Measurements from ENCODE around the gene DCHS2. TPM values are rescaled to one million over a fixed set of nuclear protein-coding genes. Genes with fewer than 3 reads are reported as not detected.

Gene DCHS2
- total RNA-seq, 4 donors from 2014 or later, result under 0.01 TPM; not detected in 3

DNA sequence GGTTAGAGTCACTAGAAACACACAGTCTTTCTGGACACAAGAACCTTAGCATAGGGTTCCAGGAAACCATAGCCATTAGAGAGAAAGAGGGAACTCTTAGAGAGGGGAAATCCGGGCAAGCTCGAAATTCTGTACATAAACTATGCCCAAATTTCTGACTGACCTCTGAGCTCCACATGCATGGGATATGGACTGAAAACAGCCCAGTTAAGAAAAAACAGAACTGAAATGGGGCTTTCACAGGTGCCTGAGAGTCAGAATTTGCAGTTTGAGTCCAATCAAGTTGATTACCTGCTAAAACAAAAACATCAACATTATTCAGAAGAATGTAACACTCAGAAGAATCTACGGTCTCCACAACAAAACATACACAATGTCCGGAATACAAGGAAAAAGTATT lies 13.1 kb downstream of the DCHS2 start:
- Histone ChIP-seq H3K27ac (no peak overlapping the region), H3K27me3 (no peaks in the 10 kb centered on the region), H3K4me1 (no peaks in the 10 kb centered on the region), H3K4me3 (no peak overlapping the region), H3K36me3 (no peaks in the 10 kb centered on the region), H3K9me3 (no peaks in the 10 kb centered on the region)
- TF ChIP-seq, protein P1, sequence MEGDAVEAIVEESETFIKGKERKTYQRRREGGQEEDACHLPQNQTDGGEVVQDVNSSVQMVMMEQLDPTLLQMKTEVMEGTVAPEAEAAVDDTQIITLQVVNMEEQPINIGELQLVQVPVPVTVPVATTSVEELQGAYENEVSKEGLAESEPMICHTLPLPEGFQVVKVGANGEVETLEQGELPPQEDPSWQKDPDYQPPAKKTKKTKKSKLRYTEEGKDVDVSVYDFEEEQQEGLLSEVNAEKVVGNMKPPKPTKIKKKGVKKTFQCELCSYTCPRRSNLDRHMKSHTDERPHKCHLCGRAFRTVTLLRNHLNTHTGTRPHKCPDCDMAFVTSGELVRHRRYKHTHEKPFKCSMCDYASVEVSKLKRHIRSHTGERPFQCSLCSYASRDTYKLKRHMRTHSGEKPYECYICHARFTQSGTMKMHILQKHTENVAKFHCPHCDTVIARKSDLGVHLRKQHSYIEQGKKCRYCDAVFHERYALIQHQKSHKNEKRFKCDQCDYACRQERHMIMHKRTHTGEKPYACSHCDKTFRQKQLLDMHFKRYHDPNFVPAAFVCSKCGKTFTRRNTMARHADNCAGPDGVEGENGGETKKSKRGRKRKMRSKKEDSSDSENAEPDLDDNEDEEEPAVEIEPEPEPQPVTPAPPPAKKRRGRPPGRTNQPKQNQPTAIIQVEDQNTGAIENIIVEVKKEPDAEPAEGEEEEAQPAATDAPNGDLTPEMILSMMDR (IDR thresholded peaks at IDR 0.05), result no peak
- no peak for TF ChIP-seq EP300 (IDR thresholded peaks at IDR 0.05)
- no peak for TF ChIP-seq POLR2A (IDR thresholded peaks at IDR 0.05)
- WGBS, 2 donors, result 92 to 93% methylated on average over 4 of the region's 4 CpGs
- no peak for DNase-seq (ENCODE audit: low spot score in 2 of 2)

DNA sequence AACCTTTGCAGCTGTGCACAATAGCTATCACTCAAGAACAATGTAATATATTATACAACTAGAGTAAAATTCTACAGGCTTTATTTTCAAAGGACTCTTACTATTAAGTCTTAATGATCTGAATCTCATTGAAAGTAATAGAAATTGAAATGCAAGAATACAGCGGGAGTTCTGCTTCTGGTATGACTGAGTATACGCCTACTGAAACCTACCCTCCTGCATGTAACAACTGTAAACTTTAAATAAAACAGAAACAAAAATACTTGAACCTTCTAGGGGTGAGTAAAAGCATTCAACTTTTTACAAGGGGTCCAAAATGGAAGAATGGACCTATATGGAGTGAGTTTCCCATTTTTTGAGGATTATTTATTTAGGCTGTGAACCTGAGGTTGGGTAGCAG lies 13.5 kb downstream of the DCHS2 start:
- Histone ChIP-seq H3K9me3 (no peaks in the 10 kb centered on the region), H3K4me3 (no peak overlapping the region), H3K36me3 (no peaks in the 10 kb centered on the region), H3K27ac (no peak overlapping the region), H3K27me3 (no peaks in the 10 kb centered on the region), H3K4me1 (no peaks in the 10 kb centered on the region)
- TF ChIP-seq POLR2A (IDR thresholded peaks at IDR 0.05) (no peak), EP300 (IDR thresholded peaks at IDR 0.05) (no peak)
- TF ChIP-seq, protein P1 (IDR thresholded peaks at IDR 0.05), result no peak
- no peak for DNase-seq (ENCODE audit: low spot score in 2 of 2)
- 85 to 90% methylated on average over 2 of the region's 2 CpGs for WGBS, 2 donors

DNA sequence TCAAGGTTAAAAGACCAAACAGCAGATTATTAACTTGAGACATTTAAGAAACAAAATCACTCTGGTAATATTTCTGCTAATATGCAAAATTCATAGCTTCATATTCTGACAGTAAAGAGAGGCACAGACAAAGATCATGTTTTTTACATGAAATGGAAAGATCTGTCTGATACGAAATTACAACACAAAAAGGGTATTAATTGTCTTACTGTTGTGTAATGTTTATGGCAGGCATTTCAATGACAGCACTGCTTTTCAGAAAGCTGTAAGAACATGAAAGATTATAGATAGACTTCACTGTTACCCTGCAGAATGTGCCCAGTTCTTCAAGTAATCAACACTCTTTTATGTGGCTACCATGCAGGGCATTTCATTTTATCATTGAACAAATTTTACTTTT lies 15.4 kb downstream of the DCHS2 start:
- Histone ChIP-seq H3K36me3 (no peaks in the 10 kb centered on the region), H3K4me1 (no peaks in the 10 kb centered on the region), H3K27ac (no peak overlapping the region), H3K9me3 (no peaks in the 10 kb centered on the region), H3K27me3 (no peaks in the 10 kb centered on the region), H3K4me3 (no peak overlapping the region)
- 34 to 36% methylated on average over 1 of the region's 1 CpG for WGBS, 2 donors
- no peak for DNase-seq (ENCODE audit: low spot score in 2 of 2)
- TF ChIP-seq EP300 (IDR thresholded peaks at IDR 0.05) (no peak), POLR2A (IDR thresholded peaks at IDR 0.05) (no peak)
- TF ChIP-seq, protein P1 (IDR thresholded peaks at IDR 0.05), result no peak

DNA sequence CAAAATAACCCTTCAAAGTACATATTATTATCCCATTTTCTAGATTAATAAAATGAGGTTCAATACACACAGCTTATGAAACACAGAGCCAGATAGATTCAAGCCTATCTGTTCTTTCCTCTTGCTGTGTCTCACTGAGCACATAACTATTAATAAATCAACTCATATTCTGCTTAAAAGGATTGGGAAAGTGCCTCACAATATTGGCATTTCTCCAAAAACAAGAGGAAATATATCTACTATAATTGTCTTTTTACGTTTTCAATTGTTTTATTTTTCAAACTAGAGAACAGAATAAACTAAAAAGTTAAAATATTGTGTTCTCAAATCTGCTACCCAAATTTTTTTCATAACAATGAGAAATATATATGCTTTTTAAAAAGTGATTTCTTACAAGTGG lies 15.8 kb downstream of the DCHS2 start:
- Histone ChIP-seq H3K4me3 (no peak overlapping the region), H3K4me1 (no peaks in the 10 kb centered on the region), H3K9me3 (no peaks in the 10 kb centered on the region), H3K27me3 (no peaks in the 10 kb centered on the region), H3K36me3 (no peaks in the 10 kb centered on the region), H3K27ac (no peak overlapping the region)
- WGBS, 2 donors, result 16% methylated on average over 1 of the region's 1 CpG
- TF ChIP-seq POLR2A (IDR thresholded peaks at IDR 0.05), result no peak
- no peak for TF ChIP-seq EP300 (IDR thresholded peaks at IDR 0.05)
- TF ChIP-seq, protein P1 (IDR thresholded peaks at IDR 0.05), result no peak
- DNase-seq (ENCODE audit: low spot score in 2 of 2), result no peak

DNA sequence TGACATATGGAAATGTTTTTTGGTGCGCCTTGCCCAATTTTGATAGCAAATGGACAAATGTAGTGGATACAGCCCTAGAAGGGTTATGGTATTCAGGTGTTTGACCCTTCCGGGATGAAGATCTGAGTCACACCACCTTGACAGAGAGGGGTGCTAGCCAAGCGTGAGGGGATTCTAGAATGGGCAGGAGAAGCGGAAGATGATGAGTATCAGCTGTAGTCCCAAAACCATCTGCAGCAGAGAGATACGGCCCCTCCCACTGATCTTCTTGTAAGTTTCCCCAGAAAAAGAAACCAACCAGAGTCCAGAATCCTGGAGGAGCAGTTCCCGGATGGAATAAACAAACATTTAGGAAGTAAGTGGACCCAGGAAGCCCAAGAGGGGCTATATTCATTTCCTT lies 18.1 kb downstream of the DCHS2 start:
- H3K4me3 ChIP-seq, result no peak overlapping the region
- no peaks in the 10 kb centered on the region for H3K36me3 ChIP-seq
- no peak overlapping the region for H3K27ac ChIP-seq
- H3K27me3 ChIP-seq, result no peaks in the 10 kb centered on the region
- DNase-seq (ENCODE audit: low spot score in 2 of 2), result no peak
- TF ChIP-seq, protein P1 (IDR thresholded peaks at IDR 0.05), result no peak
- TF ChIP-seq POLR2A (IDR thresholded peaks at IDR 0.05) (no peak), EP300 (IDR thresholded peaks at IDR 0.05) (no peak)
- H3K4me1 ChIP-seq, result no peaks in the 10 kb centered on the region
- no peaks in the 10 kb centered on the region for H3K9me3 ChIP-seq
- WGBS, 2 donors, result 76 to 77% methylated on average over 6 of the region's 6 CpGs

Measured in tibial nerve (tissue), 4 donors.